ENCODE results near the gene PTPRN2. TPM values are rescaled to one million over a fixed set of nuclear protein-coding genes. Genes with fewer than 3 reads are reported as not detected.

PTPRN2 gene
- total and polyA plus RNA-seq, 2 of the 13 experiments (the other 11 are each of a cell fraction or from before 2014, with no cell fraction given), result 2.5 to 24.2 TPM

DNA sequence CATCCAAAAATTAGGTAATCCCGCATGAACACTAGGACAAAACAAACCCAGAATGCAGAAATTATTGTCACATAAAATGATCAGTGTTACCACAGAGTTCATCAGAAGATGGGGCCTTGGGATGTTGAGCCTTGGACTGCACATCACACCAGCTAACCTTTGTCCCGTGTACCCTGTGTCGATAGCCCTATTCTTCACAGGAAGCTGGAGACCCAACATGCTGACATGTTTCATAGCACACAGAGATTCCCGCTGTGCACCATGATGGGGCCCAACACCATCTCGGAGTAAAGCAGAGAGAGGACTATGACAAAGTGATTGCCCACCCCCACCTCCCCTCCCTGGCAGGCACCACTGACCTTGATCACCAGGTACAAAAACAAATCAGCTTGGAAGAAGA is 4.5 kb downstream of the PTPRN2 start (continued):
- TF ChIP-seq HNF4A (CRISPR knock-in tag; IDR thresholded peaks at IDR 0.05), result peak; percentile 84
- 0 out of 2 replicates have a peak, but pooled peaks have one; percentile 14 for TF ChIP-seq ERF (CRISPR knock-in tag; IDR thresholded peaks at IDR 0.05)
- 0 out of 2 replicates have a peak, but pooled peaks have one; percentile 24 for TF ChIP-seq ZNF12 (CRISPR knock-in tag; IDR thresholded peaks at IDR 0.05)
- TF ChIP-seq, protein P1, sequence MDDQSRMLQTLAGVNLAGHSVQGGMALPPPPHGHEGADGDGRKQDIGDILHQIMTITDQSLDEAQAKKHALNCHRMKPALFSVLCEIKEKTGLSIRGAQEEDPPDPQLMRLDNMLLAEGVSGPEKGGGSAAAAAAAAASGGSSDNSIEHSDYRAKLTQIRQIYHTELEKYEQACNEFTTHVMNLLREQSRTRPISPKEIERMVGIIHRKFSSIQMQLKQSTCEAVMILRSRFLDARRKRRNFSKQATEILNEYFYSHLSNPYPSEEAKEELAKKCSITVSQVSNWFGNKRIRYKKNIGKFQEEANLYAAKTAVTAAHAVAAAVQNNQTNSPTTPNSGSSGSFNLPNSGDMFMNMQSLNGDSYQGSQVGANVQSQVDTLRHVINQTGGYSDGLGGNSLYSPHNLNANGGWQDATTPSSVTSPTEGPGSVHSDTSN (CRISPR knock-in tag; IDR thresholded peaks at IDR 0.05; ENCODE audit: borderline replicate concordance), result no peak
- TF ChIP-seq HIVEP1 (CRISPR knock-in tag; IDR thresholded peaks at IDR 0.05), result no peak
- TF ChIP-seq, protein P2, sequence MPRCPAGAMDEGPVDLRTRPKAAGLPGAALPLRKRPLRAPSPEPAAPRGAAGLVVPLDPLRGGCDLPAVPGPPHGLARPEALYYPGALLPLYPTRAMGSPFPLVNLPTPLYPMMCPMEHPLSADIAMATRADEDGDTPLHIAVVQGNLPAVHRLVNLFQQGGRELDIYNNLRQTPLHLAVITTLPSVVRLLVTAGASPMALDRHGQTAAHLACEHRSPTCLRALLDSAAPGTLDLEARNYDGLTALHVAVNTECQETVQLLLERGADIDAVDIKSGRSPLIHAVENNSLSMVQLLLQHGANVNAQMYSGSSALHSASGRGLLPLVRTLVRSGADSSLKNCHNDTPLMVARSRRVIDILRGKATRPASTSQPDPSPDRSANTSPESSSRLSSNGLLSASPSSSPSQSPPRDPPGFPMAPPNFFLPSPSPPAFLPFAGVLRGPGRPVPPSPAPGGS (CRISPR knock-in tag; IDR thresholded peaks at IDR 0.05), result no peak
- TF ChIP-seq SMARCC2 (IDR thresholded peaks at IDR 0.05), result no peak
- TF ChIP-seq NCOR1 (IDR thresholded peaks at IDR 0.05; ENCODE audit: borderline replicate concordance, low read length), result 0 out of 2 replicates have a peak, but pooled peaks have one; percentile 55
- no peak for TF ChIP-seq ZNF235 (CRISPR knock-in tag; IDR thresholded peaks at IDR 0.05; ENCODE audit: borderline replicate concordance)
- peak; percentile 48 for TF ChIP-seq HDAC1 (CRISPR knock-in tag; IDR thresholded peaks at IDR 0.05)
- no peak for TF ChIP-seq FOXC1 (CRISPR knock-in tag; IDR thresholded peaks at IDR 0.05; ENCODE audit: borderline replicate concordance)
- peak; percentile 21; the same call in 1 of the 2 replicates for TF ChIP-seq HDAC2 (CRISPR knock-in tag; IDR thresholded peaks at IDR 0.05)
- no peak for TF ChIP-seq ZNF781 (CRISPR knock-in tag; IDR thresholded peaks at IDR 0.05; ENCODE audit: borderline replicate concordance, not compliant biosample characterization)
- no peak for TF ChIP-seq ZNF850 (CRISPR knock-in tag; conservative IDR thresholded peaks at IDR 0.05)
- TF ChIP-seq, protein P3, sequence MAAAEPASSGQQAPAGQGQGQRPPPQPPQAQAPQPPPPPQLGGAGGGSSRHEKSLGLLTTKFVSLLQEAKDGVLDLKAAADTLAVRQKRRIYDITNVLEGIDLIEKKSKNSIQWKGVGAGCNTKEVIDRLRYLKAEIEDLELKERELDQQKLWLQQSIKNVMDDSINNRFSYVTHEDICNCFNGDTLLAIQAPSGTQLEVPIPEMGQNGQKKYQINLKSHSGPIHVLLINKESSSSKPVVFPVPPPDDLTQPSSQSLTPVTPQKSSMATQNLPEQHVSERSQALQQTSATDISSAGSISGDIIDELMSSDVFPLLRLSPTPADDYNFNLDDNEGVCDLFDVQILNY (CRISPR knock-in tag; conservative IDR thresholded peaks at IDR 0.05), result no peak
- TF ChIP-seq ZMAT3 (CRISPR knock-in tag; conservative IDR thresholded peaks at IDR 0.05), result 0 out of 2 replicates have a peak, but pooled peaks have one; percentile 52
- TF ChIP-seq ZSCAN12 (CRISPR knock-in tag; IDR thresholded peaks at IDR 0.05), result no peak
- no peak for TF ChIP-seq HNRNPUL1 (IDR thresholded peaks at IDR 0.05; ENCODE audit: low read depth, low read length)
- peak; percentile 60 for TF ChIP-seq SALL1 (CRISPR knock-in tag; IDR thresholded peaks at IDR 0.05)
- TF ChIP-seq MIXL1 (CRISPR knock-in tag; IDR thresholded peaks at IDR 0.05), result peak; percentile 72; the same call in 1 of the 2 replicates
- 0 out of 2 replicates have a peak, but pooled peaks have one; percentile 36 for TF ChIP-seq TBX2 (CRISPR knock-in tag; IDR thresholded peaks at IDR 0.05; ENCODE audit: borderline replicate concordance)
- TF ChIP-seq, protein P4, sequence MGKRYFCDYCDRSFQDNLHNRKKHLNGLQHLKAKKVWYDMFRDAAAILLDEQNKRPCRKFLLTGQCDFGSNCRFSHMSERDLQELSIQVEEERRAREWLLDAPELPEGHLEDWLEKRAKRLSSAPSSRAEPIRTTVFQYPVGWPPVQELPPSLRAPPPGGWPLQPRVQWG (CRISPR knock-in tag; IDR thresholded peaks at IDR 0.05; ENCODE audit: borderline replicate concordance, low read depth), result no peak
- TF ChIP-seq IKZF1 (IDR thresholded peaks at IDR 0.05), result no peak
- no peak for TF ChIP-seq NR2F1 (CRISPR knock-in tag; IDR thresholded peaks at IDR 0.05)
- 0 out of 2 replicates have a peak, but pooled peaks have one; percentile 14 for TF ChIP-seq KDM2A (CRISPR knock-in tag; IDR thresholded peaks at IDR 0.05; ENCODE audit: borderline replicate concordance, low read depth)
- no peak for TF ChIP-seq TBP (CRISPR knock-in tag; IDR thresholded peaks at IDR 0.05)
- TF ChIP-seq SOX13 (IDR thresholded peaks at IDR 0.05), result no peak
- 0 out of 4 replicates have a peak, but pooled peaks of 1 of the 2 experiments have one; percentile 12 for TF ChIP-seq SOX13 (CRISPR knock-in tag; conservative IDR thresholded peaks at IDR 0.05 in 1 of 2, IDR thresholded peaks at IDR 0.05 in 1 of 2)
- no peak for TF ChIP-seq ZNF550 (CRISPR knock-in tag; IDR thresholded peaks at IDR 0.05; ENCODE audit: borderline replicate concordance)
- no peak for TF ChIP-seq NRL (CRISPR knock-in tag; IDR thresholded peaks at IDR 0.05; ENCODE audit: borderline replicate concordance)
